Epithelial cell of prostate (primary cell): ENCODE results near the gene SDK1.

ENCODE experiments used
- DNase-seq: peaks from one replicate; pipeline ENCODE4 v3.0.0-alpha.2; 2011; ENCODE audit warnings: low read depth, low spot score
- H3K27ac ChIP-seq: fragments of 450-650 bp; 2 replicates; pipeline ENCODE4 v1.5.1; 2017; ENCODE audit warnings: mild to moderate bottlenecking

SDK1 gene

DNA sequence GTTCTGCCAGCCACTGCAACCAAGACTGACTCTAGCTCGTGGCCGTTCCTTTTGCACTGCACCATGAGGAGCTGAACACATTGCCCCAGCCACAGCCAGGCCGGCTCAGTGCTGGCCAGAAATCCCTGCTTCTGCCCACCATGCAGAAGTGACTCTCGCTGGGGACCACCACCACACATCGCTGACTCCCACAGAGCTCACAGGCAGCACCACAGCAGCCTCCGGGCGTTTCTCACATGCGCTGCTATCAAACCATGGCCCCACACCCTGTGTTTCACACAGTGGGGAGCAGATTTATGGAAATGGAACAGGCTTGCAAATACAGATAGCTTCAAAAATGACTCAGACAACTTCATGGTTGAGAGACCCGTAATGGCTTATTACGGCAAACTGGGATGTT is 15.4 kb upstream of the SDK1 start:
- no peak for DNase-seq
- H3K27ac ChIP-seq, result no peak overlapping the region

DNA sequence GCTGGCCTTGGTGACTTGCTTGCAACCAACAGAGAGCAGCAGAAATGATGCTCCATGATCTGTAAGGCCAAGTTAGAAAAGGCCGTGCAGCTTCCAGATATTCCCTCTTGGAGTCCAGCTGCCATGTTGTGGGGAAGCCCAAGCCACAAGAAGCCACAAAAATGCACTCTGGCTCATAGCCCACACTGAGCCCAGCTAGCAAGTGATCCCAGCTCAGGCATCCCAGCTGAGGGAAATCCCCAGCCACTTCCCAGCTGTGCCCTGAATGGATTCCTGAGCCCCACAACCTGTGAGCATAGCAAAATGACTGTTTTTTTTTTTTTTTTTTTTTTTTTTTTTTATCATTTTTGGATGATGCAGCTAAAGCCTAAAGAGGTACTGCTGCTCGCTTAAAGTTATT is 11.1 kb upstream of the SDK1 start:
- no peak overlapping the region for H3K27ac ChIP-seq
- no peak for DNase-seq

DNA sequence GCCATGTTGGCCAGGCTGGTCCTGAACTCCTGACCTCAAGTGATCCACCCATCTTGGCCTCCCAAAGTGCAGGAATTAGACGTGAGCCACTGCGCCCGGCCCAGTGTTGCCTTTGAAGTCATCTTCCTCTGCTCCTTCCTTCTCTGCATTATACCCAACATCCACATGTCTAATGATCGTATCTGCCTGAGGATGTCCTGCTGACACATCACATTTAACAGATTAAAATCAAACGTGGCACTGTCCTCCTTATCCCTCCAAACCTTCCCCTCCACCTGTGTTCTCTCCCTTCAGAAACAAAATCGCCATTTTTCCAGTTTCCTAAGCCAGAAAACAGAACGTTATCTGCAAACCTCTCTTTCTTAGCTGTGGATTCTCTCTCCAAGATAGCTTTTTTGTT is 8.4 kb upstream of the SDK1 start:
- DNase-seq, result no peak
- no peak overlapping the region for H3K27ac ChIP-seq

DNA sequence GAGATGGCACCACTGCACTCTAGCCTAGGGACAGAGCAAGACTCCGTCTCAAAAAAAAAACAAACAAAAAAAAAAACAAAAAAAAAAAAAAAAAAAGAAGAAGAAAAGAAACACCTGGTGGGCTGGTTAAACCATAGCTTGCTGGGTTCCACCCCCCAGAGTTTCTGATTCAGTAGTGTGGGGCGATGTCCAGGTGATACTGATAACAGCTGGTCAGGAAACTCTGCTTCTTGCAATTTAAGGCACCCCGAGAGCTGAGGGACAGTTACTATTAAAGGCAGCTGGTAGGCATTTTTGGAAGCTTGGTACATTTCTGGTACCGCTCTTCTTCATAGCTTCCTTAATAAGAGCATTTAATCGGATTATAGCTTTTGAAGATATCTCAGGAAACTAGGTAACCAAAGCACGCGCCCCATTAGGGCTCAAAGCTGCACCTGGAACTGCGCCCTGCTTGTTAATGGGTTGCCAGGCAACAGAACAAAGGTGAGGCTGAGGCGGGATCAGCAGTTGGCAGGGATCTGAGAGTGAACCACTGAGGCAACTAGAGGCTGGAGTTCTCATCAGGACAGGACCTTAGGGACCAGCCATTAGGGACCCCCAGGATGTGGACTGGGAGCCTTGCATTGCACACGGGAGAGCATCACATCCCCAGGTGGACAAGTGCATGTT is 6.5 kb upstream of the SDK1 start:
- DNase-seq, result no peak
- H3K27ac ChIP-seq, result no peak overlapping the region

DNA sequence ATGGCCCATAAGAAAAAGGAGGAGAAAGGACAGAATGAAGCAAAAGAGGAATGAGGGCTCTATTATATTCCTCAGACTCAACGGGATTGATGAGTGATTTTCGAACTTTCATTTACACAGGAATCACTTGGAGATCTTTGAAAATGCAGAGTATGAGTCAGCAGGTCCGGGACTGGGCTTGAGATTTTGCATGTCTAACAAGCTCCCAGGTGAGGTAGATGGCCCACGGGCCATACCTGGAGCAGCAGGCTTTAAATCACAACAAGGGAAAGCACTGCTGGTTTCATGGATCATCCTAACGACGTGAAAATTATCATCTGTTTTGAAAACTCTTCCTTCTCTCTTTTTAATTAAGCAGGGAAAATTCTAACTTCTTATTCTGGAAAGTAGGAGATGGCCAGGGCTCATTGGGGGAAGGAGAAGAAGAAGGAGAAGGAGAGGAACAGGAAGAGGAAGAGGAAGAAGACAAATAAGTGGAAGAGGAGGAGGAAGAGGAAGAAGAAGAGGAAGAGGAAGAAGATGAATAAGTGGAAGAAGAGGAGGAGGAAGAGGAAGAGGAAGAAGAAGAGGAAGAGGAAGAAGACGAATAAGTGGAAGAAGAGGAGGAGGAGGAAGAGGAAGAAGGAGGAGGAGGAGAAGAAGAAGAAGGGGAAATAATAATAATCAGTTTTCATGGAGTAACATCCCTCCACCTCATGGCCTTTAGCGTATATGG is 3.8 kb upstream of the SDK1 start:
- no peak overlapping the region for H3K27ac ChIP-seq
- no peak for DNase-seq

DNA sequence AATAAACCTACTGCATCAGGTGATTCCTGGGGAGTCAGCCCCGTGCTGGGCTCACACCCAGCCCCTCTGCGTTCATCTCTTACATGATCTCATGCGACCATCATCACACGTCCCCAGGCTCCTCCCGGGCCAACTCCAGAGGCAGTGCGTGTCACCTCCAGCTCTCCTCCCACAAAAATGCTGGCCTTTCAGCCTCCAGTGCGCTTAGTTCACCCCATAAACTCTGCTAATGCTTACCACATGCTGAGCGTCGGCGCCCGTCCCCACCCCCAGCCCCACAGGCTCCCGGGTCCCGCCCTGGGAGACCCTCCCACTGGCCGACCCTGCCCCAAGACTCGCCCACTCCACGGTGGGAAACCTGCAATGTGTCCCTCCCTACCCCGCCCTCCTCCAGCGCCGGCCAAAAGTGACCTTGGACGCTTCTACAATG is 816 bp upstream of the SDK1 start:
- DNase-seq, result no peak
- H3K27ac ChIP-seq, result no peak overlapping the region

DNA sequence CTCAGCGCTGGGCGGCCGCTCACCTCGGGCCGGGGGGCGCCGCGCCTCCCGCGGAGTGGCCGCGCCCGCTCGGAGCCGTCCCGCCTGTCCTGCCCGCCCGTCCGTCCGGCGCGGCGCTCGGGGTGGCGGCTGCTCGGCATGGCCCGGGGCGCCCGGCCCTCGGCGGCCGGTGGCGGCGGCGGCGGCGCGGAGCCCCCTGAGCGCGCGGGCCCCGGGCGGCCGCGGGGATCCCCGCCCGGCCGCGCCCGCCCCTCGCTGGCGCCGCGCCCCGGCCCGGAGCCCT is 338 bp downstream of the SDK1 start:
- no peak overlapping the region for H3K27ac ChIP-seq
- DNase-seq, result no peak

DNA sequence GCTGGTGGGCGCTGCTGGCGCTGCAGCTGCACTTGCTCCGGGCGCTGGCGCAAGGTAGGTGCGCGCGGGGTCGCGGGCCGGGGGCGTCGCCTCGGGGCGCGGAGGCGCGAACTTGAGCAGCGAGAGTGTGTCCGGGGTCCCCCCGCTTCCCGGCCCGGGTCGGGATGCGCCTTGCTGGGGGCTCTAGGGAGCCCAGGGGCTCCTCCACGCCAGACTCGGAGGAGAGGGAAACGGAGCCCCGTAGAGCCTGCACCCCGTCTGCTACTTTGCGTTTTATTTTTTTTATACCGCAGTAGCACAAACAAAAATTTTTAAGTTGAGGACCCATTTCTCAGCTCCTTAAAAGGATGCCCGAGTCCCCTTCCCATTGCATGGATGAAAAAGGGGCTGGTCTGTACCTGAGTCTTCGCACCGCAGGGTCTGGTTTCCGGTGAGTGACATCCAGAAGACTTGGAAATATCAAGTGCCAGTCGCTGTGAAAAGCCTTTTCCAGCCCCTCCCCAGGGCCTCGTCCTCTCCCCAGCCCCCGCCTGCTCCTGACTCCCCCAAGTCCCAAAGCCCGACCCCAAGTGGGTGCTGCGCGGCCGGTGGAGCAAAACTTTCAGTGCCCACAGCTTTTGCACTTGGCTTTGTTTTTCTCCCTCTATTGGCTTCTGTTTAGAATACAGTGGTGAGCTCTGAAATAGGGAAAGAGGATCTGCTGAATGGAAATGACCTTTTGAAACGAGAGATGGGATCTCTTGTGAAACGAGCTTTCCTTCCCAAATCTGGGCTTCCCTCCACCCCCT is 973 bp downstream of the SDK1 start:
- DNase-seq, result no peak
- no peak overlapping the region for H3K27ac ChIP-seq

DNA sequence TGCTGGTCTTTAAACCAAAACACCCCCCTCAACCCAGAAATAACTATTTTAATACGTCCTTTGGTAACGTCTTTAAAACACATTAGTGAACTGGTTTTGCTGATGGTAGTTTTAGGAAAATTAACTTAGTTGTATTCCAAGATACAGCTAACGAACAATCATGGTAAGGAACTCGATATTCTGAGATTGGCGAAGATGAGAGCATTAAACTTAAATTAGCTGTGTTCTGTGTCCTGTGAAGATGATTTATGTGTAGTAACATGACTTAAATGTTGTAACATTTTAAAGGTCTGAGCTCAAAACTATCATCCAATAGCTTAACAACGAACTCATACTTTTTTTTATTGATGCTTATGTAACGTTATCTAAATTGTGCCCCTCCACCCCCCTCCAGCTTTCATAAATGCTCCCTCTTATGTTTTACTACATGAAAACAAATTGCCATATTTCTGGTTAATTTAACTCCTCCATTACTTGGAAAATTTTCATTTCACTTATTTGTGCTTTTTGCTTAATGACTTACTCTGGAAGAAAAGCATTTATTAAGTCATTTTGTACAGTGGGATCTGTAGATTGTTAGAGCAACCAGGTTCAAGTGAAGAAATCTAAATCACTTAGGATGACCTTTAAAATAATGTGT is 1.7 kb downstream of the SDK1 start:
- no peak for DNase-seq

DNA sequence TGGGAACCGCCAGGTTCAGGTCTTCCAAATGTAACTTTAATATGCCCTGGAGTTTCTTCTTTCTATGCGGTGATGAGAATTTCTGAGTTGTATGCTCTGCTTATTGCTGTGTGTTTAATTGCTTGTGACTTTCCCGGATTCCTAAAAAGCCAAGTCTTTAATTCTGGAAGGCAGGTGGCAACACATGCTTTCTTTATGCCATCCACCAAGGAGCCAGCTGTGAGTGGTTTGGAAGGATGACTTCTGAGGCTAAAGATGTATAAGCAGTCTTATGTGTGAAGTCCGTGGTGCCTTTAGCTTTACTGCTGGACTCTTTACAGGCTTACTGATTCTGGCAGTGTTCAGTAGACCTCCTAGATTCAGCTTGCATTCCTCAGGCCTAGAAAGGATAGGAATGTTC is 3.1 kb downstream of the SDK1 start:
- H3K27ac ChIP-seq, result no peak overlapping the region
- DNase-seq, result no peak

More for the DNA sequence above, 1.7 kb downstream of the SDK1 start:
- no peak overlapping the region for H3K27ac ChIP-seq

DNA sequence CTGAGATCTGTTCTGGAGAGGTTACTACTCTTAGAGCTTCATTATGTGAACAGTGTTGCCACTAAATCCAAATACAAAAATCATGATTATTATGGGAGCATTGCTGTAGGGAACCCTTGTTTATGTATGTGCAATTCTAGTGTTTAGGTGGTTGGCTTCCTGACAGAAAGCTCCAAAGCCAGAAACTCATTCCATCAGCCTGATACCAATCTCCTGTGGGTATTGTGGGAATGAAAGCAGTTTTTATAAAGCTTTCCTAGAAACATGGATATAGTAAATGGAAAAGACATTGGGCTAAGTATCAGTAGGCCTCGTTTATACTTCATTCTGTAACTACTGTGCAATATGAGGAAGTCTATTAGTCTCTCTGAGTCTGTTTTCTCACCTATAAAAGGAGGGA is 6.4 kb downstream of the SDK1 start:
- DNase-seq, result no peak
- no peak overlapping the region for H3K27ac ChIP-seq

DNA sequence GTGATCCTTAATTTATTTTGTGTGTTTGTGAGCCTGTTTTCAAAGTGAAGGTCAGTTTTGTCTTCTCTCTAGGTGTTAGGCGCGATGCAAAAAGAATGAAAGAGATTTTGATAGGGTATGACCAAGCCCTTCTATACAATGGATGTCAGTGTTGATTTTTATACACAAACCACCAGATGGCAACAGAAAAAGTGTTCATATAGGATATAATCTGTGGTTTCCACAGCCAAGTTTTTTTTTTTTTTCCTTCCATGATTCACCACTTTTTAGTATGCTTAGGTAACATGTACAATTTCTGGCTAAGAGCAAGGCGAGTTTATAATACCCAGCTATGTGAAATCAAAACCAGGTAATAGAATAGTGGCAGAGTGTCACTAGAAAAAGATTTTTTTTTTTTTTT is 8.1 kb downstream of the SDK1 start:
- DNase-seq, result no peak
- no peak overlapping the region for H3K27ac ChIP-seq

DNA sequence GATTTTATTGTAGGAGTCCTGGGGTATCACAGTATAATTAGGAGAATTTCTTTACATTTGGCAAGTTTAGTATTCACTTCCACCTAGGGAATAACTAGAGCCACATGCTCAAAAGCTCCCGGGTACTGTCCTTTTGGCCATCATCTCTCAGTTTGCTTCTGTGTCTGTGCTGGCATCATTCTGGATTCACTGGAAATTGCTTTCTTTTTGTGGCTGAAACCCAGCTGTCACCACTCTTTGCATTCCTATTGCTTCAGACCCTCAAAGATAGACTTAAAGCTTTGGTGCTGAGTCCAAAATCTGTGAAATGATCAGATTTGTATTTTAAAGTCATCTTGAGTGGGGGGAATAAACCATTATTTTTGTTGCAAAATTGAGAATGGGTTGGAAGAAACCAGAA is 8.9 kb downstream of the SDK1 start:
- no peak overlapping the region for H3K27ac ChIP-seq
- DNase-seq, result no peak

DNA sequence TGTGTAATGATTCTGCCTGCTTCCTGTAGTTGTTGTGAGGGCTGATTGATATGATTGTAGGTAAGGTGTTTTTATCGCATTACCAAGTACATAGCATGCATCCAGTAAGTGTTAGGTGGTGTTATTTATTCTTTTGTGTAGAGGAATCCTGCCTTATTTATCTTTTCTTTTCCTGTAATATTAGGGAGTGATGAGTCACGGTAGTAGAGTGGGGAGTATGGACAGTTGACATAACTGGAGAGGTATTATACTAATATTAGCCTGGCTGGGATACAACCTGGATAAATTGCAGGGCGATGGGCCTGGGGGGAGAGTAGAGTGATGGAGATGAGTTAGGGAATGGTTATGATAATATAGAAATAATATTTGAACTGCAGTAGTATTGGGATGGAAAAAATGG is 9.8 kb downstream of the SDK1 start:
- H3K27ac ChIP-seq, result no peak overlapping the region
- DNase-seq, result no peak

DNA sequence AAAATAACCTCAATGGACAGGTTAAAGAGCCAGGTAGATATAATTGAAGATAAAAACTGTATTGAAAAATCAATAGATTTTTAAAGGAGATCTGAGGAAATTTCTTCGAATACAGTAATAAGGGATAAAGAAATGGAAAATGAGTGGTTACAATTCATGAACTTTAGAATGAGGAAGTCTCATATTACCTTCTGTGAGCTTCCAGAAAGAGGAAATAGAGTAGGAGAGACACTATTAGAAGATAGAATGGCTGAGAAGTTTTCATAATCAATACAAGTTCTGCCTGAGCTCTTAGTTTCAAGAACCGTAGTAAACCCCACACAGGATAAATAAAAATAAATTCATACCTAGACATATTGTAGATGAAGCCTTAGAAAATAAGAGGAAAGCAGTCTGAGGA is 11.5 kb downstream of the SDK1 start:
- H3K27ac ChIP-seq, result no peak overlapping the region
- no peak for DNase-seq

DNA sequence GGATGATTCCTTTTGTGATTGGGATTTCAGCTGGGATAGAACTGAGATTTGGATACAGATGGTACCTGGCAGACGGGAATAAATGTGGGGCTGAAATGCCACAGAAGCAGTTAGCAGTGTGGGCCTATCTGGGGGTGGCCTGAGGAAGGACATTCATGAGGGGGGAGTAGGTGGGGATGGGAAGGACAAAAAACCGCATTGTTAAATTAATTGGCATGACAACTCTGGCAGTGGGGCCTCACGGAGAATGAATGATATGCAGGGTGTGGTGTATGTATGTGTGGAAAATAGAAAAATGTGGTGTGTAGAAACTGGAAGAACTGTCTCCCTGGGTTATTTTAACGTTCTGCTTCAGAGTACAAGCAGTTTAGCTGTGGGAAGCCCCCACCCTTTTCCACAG is 17.8 kb downstream of the SDK1 start:
- no peak for DNase-seq
- H3K27ac ChIP-seq, result no peak overlapping the region

DNA sequence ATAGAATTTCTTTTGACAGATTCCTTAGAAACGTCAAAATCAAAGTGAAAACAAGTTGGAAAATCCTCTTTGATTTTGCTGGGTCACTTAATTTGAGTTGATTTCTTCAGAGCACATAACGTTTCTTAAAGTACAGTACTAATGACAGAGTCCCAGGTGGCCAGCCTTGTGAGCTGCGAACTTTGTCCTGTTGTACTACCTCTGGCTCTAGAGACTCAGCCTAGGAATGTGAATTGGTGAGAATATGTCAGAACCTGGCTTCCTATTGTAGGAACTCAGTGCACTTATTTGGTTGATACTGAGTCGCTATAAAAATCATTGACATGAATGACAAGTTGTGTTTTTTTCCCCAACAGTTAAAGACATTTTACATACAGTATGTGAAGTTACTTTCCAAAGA is 20.2 kb downstream of the SDK1 start:
- H3K27ac ChIP-seq, result no peak overlapping the region
- DNase-seq, result no peak

DNA sequence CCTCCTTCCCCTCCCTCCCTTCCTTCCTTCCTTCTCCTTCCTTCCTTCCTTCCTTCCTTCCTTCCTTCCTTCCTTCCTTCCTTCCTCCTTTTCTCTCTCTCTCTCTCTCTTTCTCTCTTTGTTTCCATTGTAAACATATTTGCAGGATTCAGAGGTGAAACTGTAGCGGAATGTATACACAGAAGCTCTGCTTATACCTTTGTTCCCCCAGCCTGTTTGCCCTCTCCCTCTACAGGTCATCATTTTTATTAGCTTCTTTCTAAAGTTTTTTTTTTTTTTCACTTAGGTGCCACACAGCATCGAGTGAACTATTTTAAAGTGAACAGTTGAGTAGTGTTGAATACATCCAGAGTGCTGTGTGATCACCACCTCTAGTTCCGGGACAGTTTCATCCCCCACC is 20.7 kb downstream of the SDK1 start:
- DNase-seq, result no peak
- H3K27ac ChIP-seq, result no peak overlapping the region

DNA sequence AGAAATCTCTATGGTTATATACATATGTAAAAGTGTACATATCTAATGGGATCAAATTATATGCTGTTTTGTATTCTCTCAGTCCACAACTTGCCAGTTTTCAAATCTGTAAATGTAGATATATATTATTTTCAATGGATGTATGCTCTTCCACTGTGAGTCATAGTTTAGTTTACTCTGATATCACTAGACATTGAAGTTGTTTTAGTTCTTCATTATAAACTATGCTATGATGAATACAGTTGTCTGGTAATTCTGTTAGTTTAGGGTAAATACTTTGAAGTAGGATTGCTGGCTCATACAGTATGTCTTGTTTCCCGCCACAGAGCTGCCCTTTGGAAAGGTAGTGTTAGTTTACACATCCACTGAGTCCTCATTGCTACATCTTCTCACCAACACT is 25.2 kb downstream of the SDK1 start:
- H3K27ac ChIP-seq, result no peak overlapping the region
- no peak for DNase-seq

DNA sequence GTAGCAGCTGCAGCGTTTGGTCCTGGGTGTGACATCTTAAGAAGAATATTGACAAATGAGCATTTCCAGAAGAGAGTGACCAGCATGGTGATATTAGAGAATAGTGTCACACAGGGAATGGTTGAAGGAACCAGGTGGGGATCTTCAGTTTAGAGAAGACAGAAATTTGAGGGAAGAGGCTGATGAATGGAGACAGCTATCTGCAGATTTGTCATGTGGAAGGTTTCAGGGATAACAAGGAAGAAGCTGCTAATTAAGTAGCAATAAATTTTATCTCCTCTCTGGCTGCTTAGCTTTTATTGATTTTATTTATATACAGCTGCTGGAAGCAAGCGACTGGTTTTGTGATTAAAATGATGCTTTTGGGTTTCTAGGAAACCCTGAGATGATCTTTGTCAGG is 26.0 kb downstream of the SDK1 start:
- H3K27ac ChIP-seq, result no peak overlapping the region
- no peak for DNase-seq

DNA sequence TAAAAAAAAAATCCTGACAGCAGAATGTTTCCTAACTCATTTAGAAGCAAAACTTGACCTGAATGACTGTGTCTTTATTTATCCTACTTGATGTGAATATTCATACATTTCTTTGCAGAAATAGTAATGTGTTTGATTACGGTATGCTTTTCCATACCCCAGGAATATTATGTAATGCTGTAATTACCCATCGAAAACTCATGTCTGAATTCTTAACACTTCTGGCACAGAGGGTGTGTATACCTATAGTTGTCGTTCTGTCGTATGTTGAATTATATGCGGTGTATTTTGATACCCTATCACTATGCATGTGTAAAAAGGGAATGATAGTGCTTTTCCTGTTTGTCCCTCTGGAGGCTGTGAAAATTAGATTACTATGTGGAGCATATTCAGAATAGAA is 26.6 kb downstream of the SDK1 start:
- no peak overlapping the region for H3K27ac ChIP-seq
- DNase-seq, result no peak
